Measurements from ENCODE around the gene CADM1.

The CADM1 gene

DNA sequence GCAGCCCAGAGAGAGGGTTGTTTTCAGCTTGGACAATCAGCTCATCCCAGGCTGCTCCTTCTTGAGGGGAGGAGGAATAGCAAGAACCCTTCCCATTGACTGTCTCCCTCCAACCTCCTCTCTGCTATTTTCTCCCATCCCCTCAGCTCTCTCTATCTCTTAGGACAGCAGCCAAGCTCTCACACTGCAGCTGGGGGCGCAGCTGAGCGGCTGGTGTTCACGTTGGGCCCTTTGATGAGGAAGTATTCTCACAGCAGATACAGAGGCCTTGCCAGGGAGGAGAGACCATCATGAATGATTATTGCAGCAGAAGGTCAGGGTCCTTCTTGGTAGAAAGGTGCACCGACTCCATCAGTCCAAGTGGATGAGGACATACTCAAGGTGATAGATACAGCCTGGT lies 26.5 kb upstream of the CADM1 start:
- Histone ChIP-seq H3K4me1 (ENCODE audit: insufficient read depth, low read length) (peaks cover 11% of the 10 kb centered on the region), H3K4me3 (ENCODE audit: low read length) (no peak overlapping the region), H3K9me3 (ENCODE audit: insufficient read depth, low read depth, low read length) (no peaks in the 10 kb centered on the region), H3K27ac (ENCODE audit: low read depth, low read length) (no peak overlapping the region), H3K9ac (ENCODE audit: low read depth, low read length) (no peak overlapping the region), H3K27me3 (ENCODE audit: insufficient read depth, low read length) (no peaks in the 10 kb centered on the region), H3K36me3 (ENCODE audit: insufficient read depth, low read length) (no peaks in the 10 kb centered on the region)
- 57% methylated on average over 4 of the region's 4 CpGs for WGBS

DNA sequence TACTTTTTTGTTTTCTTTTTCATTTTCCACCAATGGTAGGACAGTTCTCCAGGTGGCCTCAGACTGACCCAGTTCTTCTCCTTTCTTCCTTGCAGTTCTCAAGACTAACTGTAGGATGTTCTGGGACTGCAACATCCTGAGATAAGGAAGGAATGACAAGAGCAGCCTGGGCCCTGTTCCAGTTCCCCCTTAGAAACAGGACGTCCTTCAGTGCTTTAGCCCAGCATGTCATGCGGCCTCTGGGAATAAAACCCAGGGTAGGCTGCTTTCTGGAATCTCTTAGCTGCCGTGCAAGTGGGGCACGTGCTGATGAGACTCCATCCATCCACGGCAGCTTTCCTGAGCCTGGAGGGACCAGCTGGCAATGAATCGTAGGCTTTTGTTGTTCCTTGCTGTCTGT lies 24.0 kb upstream of the CADM1 start:
- H3K4me3 ChIP-seq (ENCODE audit: low read length) = no peak overlapping the region
- no peaks in the 10 kb centered on the region for H3K27me3 ChIP-seq (ENCODE audit: insufficient read depth, low read length)
- 91% methylated on average over 6 of the region's 6 CpGs for WGBS
- no peaks in the 10 kb centered on the region for H3K36me3 ChIP-seq (ENCODE audit: insufficient read depth, low read length)
- H3K9ac ChIP-seq (ENCODE audit: low read depth, low read length) = no peak overlapping the region
- peak overlapping the region; percentile 4; the same call in 1 of the 2 replicates for H3K27ac ChIP-seq (ENCODE audit: low read depth, low read length)
- H3K4me1 ChIP-seq (ENCODE audit: insufficient read depth, low read length) = peaks cover 11% of the 10 kb centered on the region
- no peaks in the 10 kb centered on the region for H3K9me3 ChIP-seq (ENCODE audit: insufficient read depth, low read depth, low read length)

DNA sequence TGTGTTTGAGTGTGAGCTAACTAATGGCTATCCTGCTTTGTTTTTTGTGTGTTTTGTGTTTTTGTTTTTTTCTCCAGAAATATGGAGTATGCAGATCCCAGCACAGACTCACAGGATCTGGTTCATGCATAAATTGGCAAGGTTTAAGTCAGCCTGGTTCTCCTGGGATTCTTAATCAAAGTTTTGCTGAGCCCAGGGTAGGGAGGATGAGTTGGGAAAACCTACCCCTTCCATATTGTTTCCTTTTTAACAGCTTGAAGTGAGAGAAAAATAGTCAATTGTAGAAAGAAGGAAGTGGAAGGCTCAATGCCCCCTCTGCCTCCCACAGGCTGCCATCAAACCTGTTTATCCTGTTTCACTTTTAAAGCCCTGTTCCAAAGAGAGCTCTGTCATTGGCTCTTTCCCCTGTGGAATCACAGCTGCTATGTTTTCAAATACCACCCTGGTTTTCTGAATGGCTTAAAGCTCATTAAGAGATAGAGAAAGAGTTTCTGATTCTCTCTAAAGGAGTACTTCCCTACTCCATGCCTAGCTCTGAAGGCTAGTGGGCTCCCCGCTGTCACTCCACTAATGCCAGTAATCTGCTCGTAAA lies 23.4 kb upstream of the CADM1 start:
- no peaks in the 10 kb centered on the region for H3K9me3 ChIP-seq (ENCODE audit: insufficient read depth, low read depth, low read length)
- H3K27ac ChIP-seq (ENCODE audit: low read depth, low read length) = peak overlapping the region; percentile 67; the same call in 1 of the 2 replicates
- 92% methylated on average over 2 of the region's 2 CpGs for WGBS
- H3K4me3 ChIP-seq (ENCODE audit: low read length) = no peak overlapping the region
- peak overlapping the region; percentile 26; the same call in 1 of the 2 replicates for H3K9ac ChIP-seq (ENCODE audit: low read depth, low read length)
- no peaks in the 10 kb centered on the region for H3K36me3 ChIP-seq (ENCODE audit: insufficient read depth, low read length)
- no peaks in the 10 kb centered on the region for H3K27me3 ChIP-seq (ENCODE audit: insufficient read depth, low read length)
- H3K4me1 ChIP-seq (ENCODE audit: insufficient read depth, low read length) = peaks cover 11% of the 10 kb centered on the region

DNA sequence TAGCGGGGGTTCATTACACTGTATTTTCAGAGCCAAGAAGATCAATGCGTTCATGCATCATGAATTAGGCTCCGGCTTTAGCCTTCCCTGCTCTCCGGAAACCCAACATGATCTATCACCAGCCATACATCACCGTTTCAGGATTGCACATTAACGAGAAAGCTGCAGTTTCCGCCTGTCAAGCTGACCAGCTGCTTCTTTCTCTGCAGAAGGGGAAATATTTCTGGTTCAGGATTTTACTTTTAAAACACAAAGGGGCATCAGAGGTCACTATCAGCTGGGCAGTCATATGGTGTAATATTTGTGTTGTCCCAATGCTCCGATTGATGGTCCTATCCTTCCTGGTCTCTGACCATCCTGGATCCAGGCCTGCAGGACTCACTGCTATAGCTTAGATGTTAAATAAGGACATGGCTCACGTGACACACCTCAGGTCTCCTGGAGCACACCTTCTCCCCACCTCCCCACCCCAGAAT lies 21.4 kb upstream of the CADM1 start:
- H3K36me3 ChIP-seq (ENCODE audit: insufficient read depth, low read length) = no peaks in the 10 kb centered on the region
- no peaks in the 10 kb centered on the region for H3K9me3 ChIP-seq (ENCODE audit: insufficient read depth, low read depth, low read length)
- no peak overlapping the region for H3K4me3 ChIP-seq (ENCODE audit: low read length)
- peaks cover 11% of the 10 kb centered on the region for H3K4me1 ChIP-seq (ENCODE audit: insufficient read depth, low read length)
- H3K9ac ChIP-seq (ENCODE audit: low read depth, low read length) = no peak overlapping the region
- 91% methylated on average over 9 of the region's 9 CpGs for WGBS
- H3K27me3 ChIP-seq (ENCODE audit: insufficient read depth, low read length) = no peaks in the 10 kb centered on the region
- no peak overlapping the region for H3K27ac ChIP-seq (ENCODE audit: low read depth, low read length)

DNA sequence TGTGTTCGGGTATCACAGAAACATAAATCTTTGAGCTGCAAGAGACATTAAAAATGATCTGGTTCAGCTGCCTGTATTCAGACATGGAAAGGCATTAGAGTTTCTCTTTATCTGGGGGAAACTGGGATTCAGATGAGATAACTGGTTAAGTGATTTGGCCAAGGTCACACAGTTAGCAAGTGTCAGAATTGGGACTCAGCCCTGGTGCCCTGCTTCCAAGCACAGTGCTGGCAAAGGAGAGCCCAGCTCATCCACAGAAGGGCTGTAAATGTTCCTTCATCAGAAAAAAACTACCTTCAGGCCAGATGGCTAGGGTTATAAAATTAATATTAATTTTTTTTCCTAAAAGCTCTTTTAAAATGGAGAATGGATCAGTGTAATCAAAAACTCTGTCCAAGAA lies 20.4 kb upstream of the CADM1 start:
- Histone ChIP-seq H3K4me1 (ENCODE audit: insufficient read depth, low read length) (peaks cover 13% of the 10 kb centered on the region), H3K9ac (ENCODE audit: low read depth, low read length) (no peak overlapping the region), H3K27ac (ENCODE audit: low read depth, low read length) (no peak overlapping the region), H3K27me3 (ENCODE audit: insufficient read depth, low read length) (no peaks in the 10 kb centered on the region), H3K36me3 (ENCODE audit: insufficient read depth, low read length) (no peaks in the 10 kb centered on the region), H3K9me3 (ENCODE audit: insufficient read depth, low read depth, low read length) (no peaks in the 10 kb centered on the region), H3K4me3 (ENCODE audit: low read length) (no peak overlapping the region)
- WGBS = 92% methylated on average over 1 of the region's 1 CpG

DNA sequence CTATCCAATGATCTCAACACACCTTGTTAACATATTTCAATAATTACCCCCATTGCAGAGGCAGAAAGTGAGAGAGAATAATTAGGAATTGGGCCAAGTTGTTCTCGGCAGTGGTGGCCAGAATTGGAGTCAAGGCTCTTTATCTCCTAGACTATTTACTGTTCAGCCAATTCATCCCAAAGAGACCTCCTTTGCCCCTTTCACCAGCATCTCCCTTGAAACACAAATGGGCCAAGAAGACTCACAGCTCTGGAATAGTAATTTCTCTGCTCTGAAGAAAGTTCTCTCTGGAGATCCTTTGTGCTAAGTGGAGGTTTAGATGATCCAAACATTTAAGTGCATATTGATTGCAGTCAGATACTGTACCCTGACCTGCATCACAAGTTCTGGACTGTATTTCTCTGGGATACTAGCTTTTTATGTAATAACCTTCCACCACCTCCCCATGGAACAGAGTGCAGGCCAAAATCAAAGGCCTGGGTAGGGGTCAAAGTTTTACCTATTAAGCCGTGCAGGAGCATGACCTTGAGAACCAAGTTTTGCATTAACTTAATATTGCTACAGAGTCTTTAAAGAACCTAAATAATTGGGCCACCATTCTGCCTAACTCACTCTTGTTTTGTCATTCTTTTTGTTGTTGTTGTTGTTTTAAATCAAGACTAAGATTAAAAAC lies 19.6 kb upstream of the CADM1 start:
- no peak overlapping the region for H3K27ac ChIP-seq (ENCODE audit: low read depth, low read length)
- no peak overlapping the region for H3K9ac ChIP-seq (ENCODE audit: low read depth, low read length)
- no peaks in the 10 kb centered on the region for H3K27me3 ChIP-seq (ENCODE audit: insufficient read depth, low read length)
- H3K9me3 ChIP-seq (ENCODE audit: insufficient read depth, low read depth, low read length) = no peaks in the 10 kb centered on the region
- WGBS = 88% methylated on average over 2 of the region's 2 CpGs
- H3K36me3 ChIP-seq (ENCODE audit: insufficient read depth, low read length) = no peaks in the 10 kb centered on the region
- no peak overlapping the region for H3K4me3 ChIP-seq (ENCODE audit: low read length)
- H3K4me1 ChIP-seq (ENCODE audit: insufficient read depth, low read length) = peaks cover 15% of the 10 kb centered on the region

DNA sequence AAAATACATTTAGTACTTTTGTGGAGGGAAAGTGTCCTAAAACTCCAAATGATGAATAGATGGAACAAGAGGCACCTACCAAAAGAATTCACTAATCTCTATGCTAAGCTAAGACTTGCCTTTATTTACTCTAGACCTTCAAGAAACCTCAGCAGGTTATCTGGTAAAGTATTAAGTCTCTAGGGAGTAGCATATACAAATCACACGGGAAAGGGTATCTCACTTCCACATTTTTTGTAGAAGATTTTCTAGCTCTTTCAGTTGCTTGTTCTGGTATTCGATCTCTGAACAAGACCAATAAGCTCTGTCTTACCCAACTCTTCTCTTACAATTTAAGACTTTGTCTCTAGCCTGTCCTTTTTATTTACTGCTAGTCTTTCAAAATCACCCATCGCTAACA lies 18.1 kb upstream of the CADM1 start:
- H3K27ac ChIP-seq (ENCODE audit: low read depth, low read length) = no peak overlapping the region
- H3K4me1 ChIP-seq (ENCODE audit: insufficient read depth, low read length) = 0 out of 2 replicates have a peak, but pooled peaks cover 5% of the 10 kb centered on the region
- H3K4me3 ChIP-seq (ENCODE audit: low read length) = no peak overlapping the region
- no peaks in the 10 kb centered on the region for H3K9me3 ChIP-seq (ENCODE audit: insufficient read depth, low read depth, low read length)
- no peaks in the 10 kb centered on the region for H3K27me3 ChIP-seq (ENCODE audit: insufficient read depth, low read length)
- no peaks in the 10 kb centered on the region for H3K36me3 ChIP-seq (ENCODE audit: insufficient read depth, low read length)
- WGBS = 81% methylated on average over 3 of the region's 3 CpGs
- no peak overlapping the region for H3K9ac ChIP-seq (ENCODE audit: low read depth, low read length)

DNA sequence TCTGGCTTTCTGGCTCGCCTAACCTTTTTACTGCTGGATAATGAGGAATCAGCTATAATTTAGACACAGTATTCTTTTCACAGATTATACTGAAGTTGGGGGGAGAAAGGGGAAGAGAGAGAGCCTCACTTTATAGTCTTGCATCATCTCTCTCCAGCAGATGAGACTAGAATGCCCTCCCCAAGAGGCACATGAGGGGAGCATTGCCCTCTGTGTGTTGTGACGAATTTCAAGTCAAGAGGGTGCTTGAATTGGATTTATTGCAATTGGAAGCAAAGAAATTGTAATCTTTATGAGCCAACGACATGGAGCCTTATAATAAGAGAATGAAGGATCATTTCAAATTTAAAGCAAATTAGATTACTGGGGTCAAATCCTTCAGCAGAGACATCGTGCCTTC lies 17.6 kb upstream of the CADM1 start:
- no peaks in the 10 kb centered on the region for H3K27me3 ChIP-seq (ENCODE audit: insufficient read depth, low read length)
- no peaks in the 10 kb centered on the region for H3K9me3 ChIP-seq (ENCODE audit: insufficient read depth, low read depth, low read length)
- WGBS = 93% methylated on average over 4 of the region's 4 CpGs

DNA sequence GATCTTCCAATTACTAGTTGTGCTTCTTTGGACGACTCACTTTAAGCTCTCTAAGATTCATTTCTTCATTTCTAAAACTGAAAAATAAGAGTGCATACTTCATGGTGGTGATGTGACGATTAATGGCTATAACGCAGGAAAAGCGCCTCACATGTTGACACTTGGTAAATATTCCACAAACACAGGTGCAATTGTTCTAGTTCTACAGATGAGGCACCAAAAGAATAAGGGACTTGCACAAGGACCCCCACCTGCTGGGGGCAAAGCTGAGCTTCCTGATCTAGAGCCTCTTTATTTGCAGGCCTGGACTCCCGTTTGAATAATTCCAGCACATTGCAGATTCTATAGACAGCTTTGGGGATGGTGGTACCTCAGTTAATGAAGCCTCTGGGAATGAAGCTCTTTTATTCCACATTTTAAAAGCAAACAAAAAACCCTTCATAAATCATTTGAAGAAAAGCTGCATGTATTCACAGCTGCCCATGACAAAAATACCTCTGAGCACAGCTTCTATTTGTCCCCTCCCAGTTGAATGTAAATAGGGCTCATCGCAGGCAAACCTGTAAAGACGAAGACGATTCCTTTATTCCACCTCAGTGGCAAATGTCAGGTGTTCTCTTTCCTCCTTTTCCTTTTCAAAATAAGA lies 14.9 kb upstream of the CADM1 start:
- Histone ChIP-seq H3K27me3 (ENCODE audit: insufficient read depth, low read length) (no peaks in the 10 kb centered on the region), H3K4me1 (ENCODE audit: insufficient read depth, low read length) (peaks cover 9% of the 10 kb centered on the region; the same call in 1 of the 2 replicates), H3K9me3 (ENCODE audit: insufficient read depth, low read depth, low read length) (no peaks in the 10 kb centered on the region), H3K36me3 (ENCODE audit: insufficient read depth, low read length) (no peaks in the 10 kb centered on the region), H3K9ac (ENCODE audit: low read depth, low read length) (no peak overlapping the region), H3K27ac (ENCODE audit: low read depth, low read length) (no peak overlapping the region), H3K4me3 (ENCODE audit: low read length) (no peak overlapping the region)
- 85% methylated on average over 8 of the region's 8 CpGs for WGBS

More for the DNA sequence above, 17.6 kb upstream of the CADM1 start:
- Histone ChIP-seq H3K9ac (ENCODE audit: low read depth, low read length) (no peak overlapping the region), H3K36me3 (ENCODE audit: insufficient read depth, low read length) (no peaks in the 10 kb centered on the region), H3K4me1 (ENCODE audit: insufficient read depth, low read length) (0 out of 2 replicates have a peak, but pooled peaks cover 5% of the 10 kb centered on the region), H3K27ac (ENCODE audit: low read depth, low read length) (no peak overlapping the region), H3K4me3 (ENCODE audit: low read length) (no peak overlapping the region)

DNA sequence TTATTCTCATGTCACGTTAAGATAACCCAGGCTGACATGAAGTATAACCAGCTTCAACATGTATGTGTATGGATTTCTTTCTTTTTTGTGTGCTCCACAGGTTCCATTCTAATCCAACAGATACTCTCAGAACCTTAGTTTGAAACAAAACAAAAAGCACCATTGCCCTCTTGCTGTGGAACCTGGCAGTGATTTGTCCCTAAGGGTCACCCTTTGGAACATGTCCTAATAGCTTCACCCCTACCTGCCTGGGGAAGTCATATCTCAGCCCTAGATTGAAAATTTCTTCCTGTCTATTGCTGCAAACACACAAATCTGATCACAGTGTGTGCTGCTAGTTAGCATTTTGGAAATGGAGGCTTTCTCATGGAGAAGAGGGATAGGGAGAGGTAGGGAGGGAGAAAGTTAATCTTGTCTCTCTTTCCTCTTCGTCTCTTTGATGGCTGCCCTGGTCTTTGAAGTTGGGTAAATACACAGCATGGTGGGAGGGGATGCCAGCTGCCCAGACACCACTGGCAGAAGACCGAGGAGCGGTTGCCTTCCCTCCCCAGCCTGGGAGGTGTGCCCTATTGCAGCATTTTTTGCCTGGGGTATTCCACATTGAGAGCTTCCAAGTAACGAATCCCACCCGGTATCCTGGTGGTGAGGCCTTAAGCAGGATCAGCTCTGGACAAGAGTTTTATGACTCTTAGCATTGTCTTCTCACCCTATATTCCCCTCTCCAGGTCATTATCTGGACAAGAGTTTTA lies 11.6 kb upstream of the CADM1 start:
- WGBS = 87% methylated on average over 6 of the region's 6 CpGs
- Histone ChIP-seq H3K9ac (ENCODE audit: low read depth, low read length) (no peak overlapping the region), H3K27me3 (ENCODE audit: insufficient read depth, low read length) (no peaks in the 10 kb centered on the region)

More for the DNA sequence above, 11.6 kb upstream of the CADM1 start:
- Histone ChIP-seq H3K27ac (ENCODE audit: low read depth, low read length) (no peak overlapping the region), H3K4me3 (ENCODE audit: low read length) (no peak overlapping the region), H3K4me1 (ENCODE audit: insufficient read depth, low read length) (peaks cover 9% of the 10 kb centered on the region; the same call in 1 of the 2 replicates), H3K36me3 (ENCODE audit: insufficient read depth, low read length) (no peaks in the 10 kb centered on the region), H3K9me3 (ENCODE audit: insufficient read depth, low read depth, low read length) (no peaks in the 10 kb centered on the region)
